ENCODE results near the gene ATXN2. TPM values are rescaled to one million over a fixed set of nuclear protein-coding genes. Genes with fewer than 3 reads are reported as not detected.

Gene ATXN2
- total RNA-seq, 1 experiment from 2014 or later = 72.9 TPM

GRCh38 chr12:111628505-111629260 is 29.6 kb upstream of the ATXN2 start:
- no peak overlapping the region for H3K4ac ChIP-seq (ENCODE audit: low read depth, low read length)
- Mint-ChIP-seq H3K4me3 (no peak overlapping the region), H3K27me3 (ENCODE audit: low read depth) (no peaks in the 10 kb centered on the region), H3K27ac (no peak overlapping the region), H3K4me1 (peaks cover 0 to 5% of the 10 kb centered on the region in 2 experiments; a peak in 3 of 4 replicates), H3K36me3 (ENCODE audit: insufficient read depth in 1 of 3, low read depth in 3 of 3) (no peaks in the 10 kb centered on the region), H3K9me3 (no peaks in the 10 kb centered on the region)
- no peaks in the 10 kb centered on the region for H3K23me2 ChIP-seq (ENCODE audit: insufficient read length, low read depth, low read length, poor library complexity, severe bottlenecking)
- no peak overlapping the region for H3K27ac ChIP-seq (ENCODE audit: insufficient read length, low read depth, low read length)
- no peak overlapping the region for H2BK5ac ChIP-seq (ENCODE audit: insufficient read length, low read length)
- H4K91ac ChIP-seq (ENCODE audit: insufficient read length, low read depth, low read length) = no peak overlapping the region
- H2BK20ac ChIP-seq (ENCODE audit: low read depth, low read length, poor library complexity, severe bottlenecking) = no peak overlapping the region
- no peak overlapping the region for H2BK120ac ChIP-seq (ENCODE audit: low read depth, low read length, poor library complexity, severe bottlenecking)
- no peak overlapping the region for H3K56ac ChIP-seq (ENCODE audit: insufficient read length, low read depth, low read length)
- no CpG with 5 or more reads among the region's 7 CpGs for WGBS (ENCODE audit: extremely low coverage, insufficient read length, low lambda C conversion rate)
- H2AFZ ChIP-seq (ENCODE audit: low read length) = no peak overlapping the region
- H3K23ac ChIP-seq (ENCODE audit: insufficient read length, low read depth, low read length) = no peak overlapping the region
- no peaks in the 10 kb centered on the region for H3K9me3 ChIP-seq (ENCODE audit: control insufficient read depth, low read depth, low read length)
- no peak overlapping the region for H2AK5ac ChIP-seq (ENCODE audit: insufficient read length, low read length)
- H3K14ac ChIP-seq (ENCODE audit: insufficient read depth, low read length) = no peak overlapping the region
- no peaks in the 10 kb centered on the region for H3K27me3 ChIP-seq (ENCODE audit: insufficient read depth, low read length)
- no peaks in the 10 kb centered on the region; the same call in 1 of the 2 replicates for H3K4me1 ChIP-seq (ENCODE audit: insufficient read depth, low read length)
- no peak overlapping the region for H3K4me2 ChIP-seq (ENCODE audit: insufficient read depth, insufficient read length, low read length)
- H3T11ph ChIP-seq (ENCODE audit: low read length) = no peak overlapping the region
- H3K79me1 ChIP-seq (ENCODE audit: insufficient read depth, low read depth, low read length, poor library complexity, severe bottlenecking) = no peaks in the 10 kb centered on the region
- no peak overlapping the region for H4K5ac ChIP-seq (ENCODE audit: insufficient read length, low read depth, low read length)
- no peaks in the 10 kb centered on the region for H4K20me1 ChIP-seq (ENCODE audit: control insufficient read depth, insufficient read depth, insufficient read length)
- no peak for DNase-seq
- TF ChIP-seq, protein P1, sequence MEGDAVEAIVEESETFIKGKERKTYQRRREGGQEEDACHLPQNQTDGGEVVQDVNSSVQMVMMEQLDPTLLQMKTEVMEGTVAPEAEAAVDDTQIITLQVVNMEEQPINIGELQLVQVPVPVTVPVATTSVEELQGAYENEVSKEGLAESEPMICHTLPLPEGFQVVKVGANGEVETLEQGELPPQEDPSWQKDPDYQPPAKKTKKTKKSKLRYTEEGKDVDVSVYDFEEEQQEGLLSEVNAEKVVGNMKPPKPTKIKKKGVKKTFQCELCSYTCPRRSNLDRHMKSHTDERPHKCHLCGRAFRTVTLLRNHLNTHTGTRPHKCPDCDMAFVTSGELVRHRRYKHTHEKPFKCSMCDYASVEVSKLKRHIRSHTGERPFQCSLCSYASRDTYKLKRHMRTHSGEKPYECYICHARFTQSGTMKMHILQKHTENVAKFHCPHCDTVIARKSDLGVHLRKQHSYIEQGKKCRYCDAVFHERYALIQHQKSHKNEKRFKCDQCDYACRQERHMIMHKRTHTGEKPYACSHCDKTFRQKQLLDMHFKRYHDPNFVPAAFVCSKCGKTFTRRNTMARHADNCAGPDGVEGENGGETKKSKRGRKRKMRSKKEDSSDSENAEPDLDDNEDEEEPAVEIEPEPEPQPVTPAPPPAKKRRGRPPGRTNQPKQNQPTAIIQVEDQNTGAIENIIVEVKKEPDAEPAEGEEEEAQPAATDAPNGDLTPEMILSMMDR (conservative IDR thresholded peaks at IDR 0.05) = no peak
- H2BK12ac ChIP-seq (ENCODE audit: insufficient read length, low read depth, low read length) = no peak overlapping the region
- H3K79me2 ChIP-seq (ENCODE audit: insufficient read depth, low read length) = no peaks in the 10 kb centered on the region
- no peak overlapping the region for H4K8ac ChIP-seq (replicated peaks; ENCODE audit: insufficient read length, low read depth, low read length)
- no peak overlapping the region for H3K18ac ChIP-seq (ENCODE audit: insufficient read length, low read depth, low read length)
- no peak overlapping the region for H3K9ac ChIP-seq (ENCODE audit: extremely low read depth, insufficient read length, low read length)
- H2BK15ac ChIP-seq (ENCODE audit: low read depth, low read length) = no peak overlapping the region

Data from H9 (cell line).